MCF 10A (cell line): ENCODE results near the gene CCNL1. TPM values are rescaled to one million over a fixed set of nuclear protein-coding genes. Genes with fewer than 3 reads are reported as not detected.

ENCODE experiments used
- BruUV-seq: library from RNA; stranded (reverse); fragments of 400-500 nt; replicated peaks from 2 replicates; lab custom pipeline; 2021; lab: Mats Ljungman, UMichigan
- CTCF ChIA-PET: fragments of 300-600 bp; sonication (Branson Sonifier 250); formaldehyde crosslinking; extraction: SDS; loops from one replicate; lab custom pipeline; 2021; ENCODE audit warnings: antibody characterized with exemption, inconsistent platforms; lab: Yijun Ruan, JAX
- POLR2A ChIA-PET: fragments of 300-600, 350-650 bp; sonication (Branson Sonifier 250); formaldehyde crosslinking; extraction: SDS; loops from one replicate; lab custom pipeline; 2020; ENCODE audit warnings: antibody characterized with exemption, inconsistent platforms; lab: Yijun Ruan, JAX
- DNase-seq: peaks from one replicate; pipeline ENCODE4 v3.0.0-alpha.2; 2018; ENCODE audit not compliant: unreplicated experiment
- H3K27ac Mint-ChIP-seq: one replicate; pipeline ENCODE4 v1.8.0; 2022; ENCODE audit warnings: mild to moderate bottlenecking, low read depth, mixed read lengths; ENCODE audit not compliant: unreplicated experiment
- H3K27me3 Mint-ChIP-seq: one replicate; pipeline ENCODE4 v1.8.0; 2022; ENCODE audit warnings: mixed read lengths; ENCODE audit not compliant: insufficient read depth, unreplicated experiment
- H3K36me3 Mint-ChIP-seq: one replicate; pipeline ENCODE4 v1.8.0; 2022; ENCODE audit warnings: mild to moderate bottlenecking, moderate library complexity, mixed read lengths; ENCODE audit not compliant: insufficient read depth, unreplicated experiment
- H3K4me1 Mint-ChIP-seq: one replicate; pipeline ENCODE4 v1.8.0; 2022; ENCODE audit warnings: mixed read lengths; ENCODE audit not compliant: insufficient read depth, unreplicated experiment
- H3K4me3 Mint-ChIP-seq: one replicate; pipeline ENCODE4 v1.8.0; 2022; ENCODE audit warnings: mild to moderate bottlenecking, moderate library complexity, mixed read lengths; ENCODE audit not compliant: unreplicated experiment
- H3K9me3 Mint-ChIP-seq: one replicate; pipeline ENCODE4 v1.8.0; 2022; ENCODE audit warnings: mixed read lengths; ENCODE audit not compliant: unreplicated experiment
- CTCF ChIP-seq: fragments of 200-600 bp; IDR thresholded peaks from one replicate; pipeline ENCODE4 v1.8.0; 2022; ENCODE audit warnings: antibody characterized with exemption, mild to moderate bottlenecking; ENCODE audit not compliant: unreplicated experiment
- intact Hi-C: fragments of 100-400 bp; cut with micrococcal nuclease; formaldehyde crosslinking; loops from 2 replicates; pipeline ENCODE4 v1.14.1; 2022
- total RNA-seq: library from RNA; stranded (reverse); gene quantifications from 2 replicates; pipeline ENCODE4 v1.2.3, GENCODE V29; 2022

Gene CCNL1
- total RNA-seq, 1 experiment from 2014 or later: 103 TPM

- Mint-ChIP-seq H3K4me1 (peaks cover 29% of the 10 kb centered on the region), H3K36me3 (no peaks in the 10 kb centered on the region), H3K27ac (no peak overlapping the region), H3K4me3 (no peak overlapping the region), H3K9me3 (no peaks in the 10 kb centered on the region), H3K27me3 (no peaks in the 10 kb centered on the region)
- ChIA-PET POLR2A (interaction anchor here (1.0 to 12.8 kb wide), 4 partner anchors 11 to 425 kb away, joined by 3 to 192 read pairs (median 67); no protein-coding TSS in a partner anchor), CTCF (interaction anchor here (0.6 to 3.0 kb wide), 4 partner anchors 12 to 29 kb away, joined by 3 to 16 read pairs (median 4); no protein-coding TSS in a partner anchor)
- no TSS peak for BruUV-seq
- TF ChIP-seq CTCF: no peak
- DNase-seq: peak; percentile 64
- intact Hi-C loops: no loop called here
These were observed 58.5 kb downstream of the CCNL1 start for GRCh38 chr3:157101486-157101885.

DNA sequence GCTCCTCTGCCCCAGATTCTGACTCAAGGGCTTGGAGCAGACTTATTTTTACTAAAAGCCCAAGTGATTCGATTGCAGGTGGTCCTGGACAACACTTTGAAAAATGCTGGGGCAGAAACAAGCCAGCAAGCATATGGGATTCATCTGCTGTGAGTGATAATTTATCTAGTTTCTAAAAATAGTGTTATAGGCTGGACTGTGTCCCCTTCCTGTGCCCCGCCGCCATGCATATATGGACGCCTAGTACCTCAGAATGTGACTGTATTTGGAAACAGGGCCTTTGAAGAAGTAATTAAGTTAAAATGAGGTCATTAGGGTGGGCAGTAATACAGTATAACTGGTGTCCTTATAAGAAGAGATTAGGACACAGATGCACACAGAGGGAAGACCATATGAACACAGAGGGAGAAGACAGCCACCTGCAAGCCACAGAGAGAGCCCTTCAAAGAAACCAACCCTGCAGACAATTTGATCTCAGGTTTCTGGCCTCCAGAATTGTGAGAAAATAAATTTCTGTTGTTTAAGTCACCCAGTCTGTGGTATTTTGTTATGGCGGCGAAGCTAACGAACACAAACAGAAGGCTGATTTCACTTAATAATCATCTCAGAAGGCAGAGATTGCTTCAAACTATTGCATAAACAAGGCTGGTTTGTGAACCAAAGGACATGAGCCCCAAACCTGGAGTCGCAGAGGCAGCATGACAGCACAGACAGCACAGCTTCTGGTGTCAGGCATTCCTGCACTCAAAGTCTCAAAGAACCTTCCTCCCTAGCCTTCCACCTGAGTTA is 59.1 kb downstream of the CCNL1 start:
- Mint-ChIP-seq H3K36me3 (no peaks in the 10 kb centered on the region), H3K27ac (no peak overlapping the region)

DNA sequence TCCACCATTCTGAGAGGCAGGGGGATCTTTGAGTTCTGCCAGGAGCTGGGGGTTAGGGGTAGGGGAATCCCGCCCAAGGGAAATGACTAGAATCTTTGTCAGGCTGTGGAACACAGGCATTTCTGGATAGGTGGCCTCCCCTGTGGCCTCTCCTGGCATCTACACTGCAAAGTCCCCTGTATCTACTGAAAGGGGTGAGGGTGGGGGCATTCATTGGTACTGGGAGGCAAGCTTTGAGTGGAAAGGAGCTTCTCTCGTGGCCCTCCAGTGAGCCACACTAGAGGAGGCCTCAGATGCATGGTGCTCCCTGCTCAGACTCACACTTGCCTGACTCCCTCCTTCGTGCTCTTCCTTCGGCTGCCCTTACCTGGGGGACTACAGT is 59.9 kb downstream of the CCNL1 start:
- H3K27ac Mint-ChIP-seq: peak overlapping the region; percentile 78
- ChIA-PET CTCF (interaction anchor here (1.4 to 2.7 kb wide), 7 partner anchors 8 to 38 kb away, joined by 3 to 16 read pairs (median 7); no protein-coding TSS in a partner anchor), POLR2A (interaction anchor here (0.6 to 12.8 kb wide), 9 partner anchors 10 to 424 kb away, joined by 3 to 192 read pairs (median 11); no protein-coding TSS in a partner anchor)
- no TSS peak for BruUV-seq
- intact Hi-C loops: no loop called here
- TF ChIP-seq CTCF: no peak
- H3K36me3 Mint-ChIP-seq: no peaks in the 10 kb centered on the region
- peaks cover 28% of the 10 kb centered on the region for H3K4me1 Mint-ChIP-seq
- no peaks in the 10 kb centered on the region for H3K9me3 Mint-ChIP-seq
- no peak overlapping the region for H3K4me3 Mint-ChIP-seq
- no peak for DNase-seq
- H3K27me3 Mint-ChIP-seq: no peaks in the 10 kb centered on the region

More for the DNA sequence above, 59.1 kb downstream of the CCNL1 start:
- Mint-ChIP-seq H3K9me3 (no peaks in the 10 kb centered on the region), H3K27me3 (no peaks in the 10 kb centered on the region), H3K4me1 (peaks cover 28% of the 10 kb centered on the region), H3K4me3 (no peak overlapping the region)
- POLR2A ChIA-PET: interaction anchor here (0.6 to 12.8 kb wide), 6 partner anchors 11 to 283 kb away, joined by 3 to 192 read pairs (median 19); no protein-coding TSS in a partner anchor
- no TSS peak for BruUV-seq
- intact Hi-C loops: no loop called here
- DNase-seq: no peak
- CTCF ChIA-PET: interaction anchor here (1.2 to 3.0 kb wide), 6 partner anchors 12 to 30 kb away, joined by 3 to 16 read pairs (median 5); no protein-coding TSS in a partner anchor
- TF ChIP-seq CTCF: no peak
